H1 (cell line): Measurements from ENCODE around the gene FAM83G.

Experiments used
- BACH1 ChIP-seq: IDR thresholded peaks from 2 replicates; pipeline ENCODE4 v1.6.1; 2012; ENCODE audit warnings: low read length, improper control_type of control experiment
- CBX5 ChIP-seq: fragments of 300-800, 300-1000 bp; sonication (generic); IDR thresholded peaks from 2 replicates; pipeline ENCODE4 v1.7.1; 2016; ENCODE audit warnings: antibody characterized with exemption, low read length, low read depth
- CTCF ChIP-seq, 3 experiments: IDR thresholded peaks; 1 replicate in 2 of 3; 2 replicates in 1 of 3; pipeline versions ENCODE4 v1.5.1 to v1.6.1; 2011; ENCODE audit warnings: low read length in 3 of 3, mild to moderate bottlenecking in 3 of 3, inconsistent platforms in 2 of 3, low read depth in 1 of 3, moderate library complexity in 1 of 3; ENCODE audit not compliant: insufficient read depth in 1 of 3; ENCODE audit errors: control extremely low read depth in 1 of 3
- E2F6 ChIP-seq: IDR thresholded peaks from 2 replicates; pipeline ENCODE4 v1.6.1; 2012; ENCODE audit warnings: inconsistent platforms
- EP300 ChIP-seq, 2 experiments: IDR thresholded peaks; 1 replicate in 1 of 2; 2 replicates in 1 of 2; pipeline ENCODE4 v1.6.1; 2011 to 2012; ENCODE audit warnings: low read depth in 2 of 2, low read length in 2 of 2, mild to moderate bottlenecking in 2 of 2, borderline replicate concordance in 1 of 2, inconsistent platforms in 1 of 2, moderate library complexity in 1 of 2
- GTF2F1 ChIP-seq: IDR thresholded peaks from 2 replicates; pipeline ENCODE4 v1.6.1; 2012; ENCODE audit warnings: low read depth, low read length, improper control_type of control experiment, borderline replicate concordance
- MAX ChIP-seq: IDR thresholded peaks from 2 replicates; pipeline ENCODE4 v1.6.1; 2012; ENCODE audit warnings: inconsistent platforms
- SP2 ChIP-seq: IDR thresholded peaks from 2 replicates; pipeline ENCODE4 v1.6.1; 2012; ENCODE audit warnings: mild to moderate bottlenecking, low read length, inconsistent platforms
- SRF ChIP-seq: IDR thresholded peaks from 2 replicates; pipeline ENCODE4 v1.6.1; 2011; ENCODE audit warnings: mild to moderate bottlenecking, low read depth, low read length, moderate library complexity
- USF2 ChIP-seq: IDR thresholded peaks from 2 replicates; pipeline ENCODE4 v1.6.1; 2011; ENCODE audit warnings: low read length, improper control_type of control experiment

- no peak for TF ChIP-seq CBX5
- no peak for TF ChIP-seq CTCF (IDR thresholded peaks at IDR 0.05; ENCODE audit: control extremely low read depth in 1 of 3, insufficient read depth in 1 of 3, low read depth in 1 of 3, low read length in 3 of 3)
- no peak for TF ChIP-seq E2F6
- TF ChIP-seq BACH1: no peak
- no peak for TF ChIP-seq SP2
- no peak for TF ChIP-seq EP300 (IDR thresholded peaks at IDR 0.05; ENCODE audit: borderline replicate concordance in 1 of 2, low read depth in 2 of 2, low read length in 2 of 2)
- TF ChIP-seq GTF2F1: no peak
- TF ChIP-seq SRF: no peak
- TF ChIP-seq USF2: no peak
- no peak for TF ChIP-seq MAX
These were observed 42.7 kb downstream of the FAM83G start for GRCh38 chr17:18961634-18962493.
